Panc1 (cell line): Measurements from ENCODE around the gene PLA1A. TPM values are rescaled to one million over a fixed set of nuclear protein-coding genes. Genes with fewer than 3 reads are reported as not detected.

Experiments
- ATAC-seq: fragments of 200-7000 bp; cut with Tn5 transposase; 2 replicates; pipeline ENCODE4 v1.9.1; 2020; ENCODE audit warnings: mild to moderate bottlenecking, moderate library complexity
- BruUV-seq: library from RNA; stranded (reverse); fragments of 400-500 nt; replicated peaks from 2 replicates; lab custom pipeline; 2021; lab: Mats Ljungman, UMichigan
- CTCF ChIA-PET: fragments of 300-600 bp; sonication (Branson Sonifier 250); formaldehyde crosslinking; loops from one replicate; lab custom pipeline; 2022; ENCODE audit warnings: antibody characterized with exemption; lab: Charles Lee
- POLR2A ChIA-PET: fragments of 300-600 bp; sonication (Branson Sonifier 250); formaldehyde crosslinking; loops from one replicate; lab custom pipeline; 2022; ENCODE audit warnings: antibody characterized with exemption; lab: Charles Lee
- DNase-seq: peaks from one replicate; pipeline ENCODE4 v3.0.0-alpha.2; 2010; ENCODE audit warnings: low read depth, low spot score
- H3K27ac ChIP-seq: 2 replicates; pipeline ENCODE4 v1.5.1; 2011; ENCODE audit warnings: mild to moderate bottlenecking, low read length, inconsistent platforms
- H3K27me3 ChIP-seq: fragments of 200-500 bp; sonication (Bioruptor generic); 2 replicates; pipeline ENCODE4 v1.6.0; 2014; ENCODE audit warnings: low read length, inconsistent platforms; ENCODE audit not compliant: control insufficient read depth, insufficient read depth
- H3K36me3 ChIP-seq: fragments of 200-500 bp; sonication (Bioruptor generic); 2 replicates; pipeline ENCODE4 v1.5.1; 2014; ENCODE audit warnings: inconsistent platforms, mild to moderate bottlenecking, low read length, moderate library complexity; ENCODE audit not compliant: control insufficient read depth, insufficient read depth
- H3K4me1 ChIP-seq: 2 replicates; pipeline ENCODE4 v1.5.1; 2011; ENCODE audit warnings: inconsistent platforms, mild to moderate bottlenecking, low read length, moderate library complexity; ENCODE audit not compliant: control insufficient read depth, insufficient read depth
- H3K4me3 ChIP-seq, 2 experiments: 2 replicates each; pipeline ENCODE4 v1.5.1; 2011 to 2012; ENCODE audit warnings: low read depth in 2 of 2, low read length in 2 of 2, mild to moderate bottlenecking in 2 of 2, inconsistent platforms in 1 of 2, moderate library complexity in 1 of 2
- H3K9me3 ChIP-seq: fragments of 200-500 bp; sonication (Bioruptor generic); 2 replicates; pipeline ENCODE4 v1.5.1; 2014; ENCODE audit warnings: low read depth, mild to moderate bottlenecking, inconsistent platforms, low read length, moderate library complexity; ENCODE audit not compliant: control insufficient read depth, insufficient read depth
- POLR2AphosphoS5 ChIP-seq: IDR thresholded peaks from 2 replicates; pipeline ENCODE4 v1.6.1; 2012; ENCODE audit warnings: mild to moderate bottlenecking, low read depth, low read length, moderate library complexity
- SIN3A ChIP-seq: IDR thresholded peaks from 2 replicates; pipeline ENCODE4 v1.6.1; 2012; ENCODE audit warnings: low read depth, mild to moderate bottlenecking, low read length, moderate library complexity, borderline replicate concordance; ENCODE audit not compliant: insufficient read depth
- TCF7L2 ChIP-seq: IDR thresholded peaks from 2 replicates; pipeline ENCODE4 v1.6.1; 2011; ENCODE audit warnings: mild to moderate bottlenecking, low read depth, low read length, inconsistent platforms
- in situ Hi-C: cut with HindIII; loops from 2 replicates; pipeline ENCODE4 v1.10.0; 2016; ENCODE audit warnings: low sequenced_read_pairs, low pct_unique_long_range_greater_than_20kb
- intact Hi-C: fragments of 100-400 bp; cut with micrococcal nuclease; formaldehyde crosslinking; loops from one replicate; pipeline ENCODE4 v1.10.0; 2022; ENCODE audit not compliant: unreplicated experiment
- total RNA-seq: library from RNA; stranded (reverse); gene quantifications from one replicate; pipeline ENCODE4 v1.2.1, GENCODE V29; 2021; ENCODE audit not compliant: unreplicated experiment
- TF ChIP-seq, protein P1 (sequence below): fragments of 450-650 bp; IDR thresholded peaks from 2 replicates; pipeline ENCODE4 v1.5.1; 2017; ENCODE audit warnings: mild to moderate bottlenecking
- TF ChIP-seq, protein P2 (sequence below), 2 experiments: IDR thresholded peaks; 2 replicates each; pipeline ENCODE4 v1.6.1; 2011 to 2012; ENCODE audit warnings: low read depth in 2 of 2, control low read depth in 1 of 2, low read length in 1 of 2, mild to moderate bottlenecking in 1 of 2, moderate library complexity in 1 of 2; ENCODE audit not compliant: insufficient read depth in 1 of 2

The PLA1A gene
- total RNA-seq, 1 experiment from 2014 or later = not detected

DNA sequence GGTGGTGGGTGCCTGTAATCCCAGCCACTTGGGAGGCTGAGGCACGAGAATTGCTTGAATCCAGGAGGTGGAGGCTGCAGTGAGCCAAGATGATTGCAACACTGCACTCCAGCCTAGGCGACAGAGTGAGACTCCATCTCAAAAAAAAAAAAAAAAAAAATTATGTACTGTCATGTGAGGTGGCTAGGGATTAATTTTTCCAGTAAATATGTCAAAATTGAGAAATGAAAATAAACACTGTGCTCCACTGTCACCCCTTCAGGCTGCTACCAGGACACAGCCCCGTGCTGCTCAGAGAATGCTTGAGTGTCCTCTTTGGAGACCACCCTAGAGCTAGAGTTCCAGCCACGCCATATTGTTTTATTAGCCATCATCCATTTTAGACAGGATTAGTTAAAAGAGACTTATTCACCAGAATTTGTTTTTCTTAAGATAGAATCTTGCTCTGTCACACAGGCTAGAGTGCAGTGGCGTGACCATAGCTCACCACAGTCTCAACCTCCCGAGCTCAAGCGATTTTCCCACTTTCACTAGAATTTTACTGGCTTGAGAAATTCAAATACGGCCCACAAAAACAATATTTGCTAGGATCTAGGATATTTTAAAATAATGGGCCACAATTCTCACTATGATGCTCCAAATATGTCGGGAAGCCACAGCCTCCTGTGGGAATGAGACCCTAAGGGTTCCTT, 38.9 kb upstream of the PLA1A start:
- no peaks in the 10 kb centered on the region for H3K9me3 ChIP-seq
- H3K27ac ChIP-seq = no peak overlapping the region
- no peaks in the 10 kb centered on the region; the same call in 1 of the 2 replicates for H3K27me3 ChIP-seq
- ChIA-PET POLR2A (no interaction called here), CTCF (no interaction called here)
- no peaks in the 10 kb centered on the region for H3K36me3 ChIP-seq
- in situ Hi-C loops = no loop called here
- no peak overlapping the region for H3K4me3 ChIP-seq
- ATAC-seq (no peak), DNase-seq (no peak)
- TF ChIP-seq, protein P1, sequence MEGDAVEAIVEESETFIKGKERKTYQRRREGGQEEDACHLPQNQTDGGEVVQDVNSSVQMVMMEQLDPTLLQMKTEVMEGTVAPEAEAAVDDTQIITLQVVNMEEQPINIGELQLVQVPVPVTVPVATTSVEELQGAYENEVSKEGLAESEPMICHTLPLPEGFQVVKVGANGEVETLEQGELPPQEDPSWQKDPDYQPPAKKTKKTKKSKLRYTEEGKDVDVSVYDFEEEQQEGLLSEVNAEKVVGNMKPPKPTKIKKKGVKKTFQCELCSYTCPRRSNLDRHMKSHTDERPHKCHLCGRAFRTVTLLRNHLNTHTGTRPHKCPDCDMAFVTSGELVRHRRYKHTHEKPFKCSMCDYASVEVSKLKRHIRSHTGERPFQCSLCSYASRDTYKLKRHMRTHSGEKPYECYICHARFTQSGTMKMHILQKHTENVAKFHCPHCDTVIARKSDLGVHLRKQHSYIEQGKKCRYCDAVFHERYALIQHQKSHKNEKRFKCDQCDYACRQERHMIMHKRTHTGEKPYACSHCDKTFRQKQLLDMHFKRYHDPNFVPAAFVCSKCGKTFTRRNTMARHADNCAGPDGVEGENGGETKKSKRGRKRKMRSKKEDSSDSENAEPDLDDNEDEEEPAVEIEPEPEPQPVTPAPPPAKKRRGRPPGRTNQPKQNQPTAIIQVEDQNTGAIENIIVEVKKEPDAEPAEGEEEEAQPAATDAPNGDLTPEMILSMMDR = no peak
- no peak for TF ChIP-seq POLR2AphosphoS5
- TF ChIP-seq SIN3A = no peak
- TF ChIP-seq, protein P2, sequence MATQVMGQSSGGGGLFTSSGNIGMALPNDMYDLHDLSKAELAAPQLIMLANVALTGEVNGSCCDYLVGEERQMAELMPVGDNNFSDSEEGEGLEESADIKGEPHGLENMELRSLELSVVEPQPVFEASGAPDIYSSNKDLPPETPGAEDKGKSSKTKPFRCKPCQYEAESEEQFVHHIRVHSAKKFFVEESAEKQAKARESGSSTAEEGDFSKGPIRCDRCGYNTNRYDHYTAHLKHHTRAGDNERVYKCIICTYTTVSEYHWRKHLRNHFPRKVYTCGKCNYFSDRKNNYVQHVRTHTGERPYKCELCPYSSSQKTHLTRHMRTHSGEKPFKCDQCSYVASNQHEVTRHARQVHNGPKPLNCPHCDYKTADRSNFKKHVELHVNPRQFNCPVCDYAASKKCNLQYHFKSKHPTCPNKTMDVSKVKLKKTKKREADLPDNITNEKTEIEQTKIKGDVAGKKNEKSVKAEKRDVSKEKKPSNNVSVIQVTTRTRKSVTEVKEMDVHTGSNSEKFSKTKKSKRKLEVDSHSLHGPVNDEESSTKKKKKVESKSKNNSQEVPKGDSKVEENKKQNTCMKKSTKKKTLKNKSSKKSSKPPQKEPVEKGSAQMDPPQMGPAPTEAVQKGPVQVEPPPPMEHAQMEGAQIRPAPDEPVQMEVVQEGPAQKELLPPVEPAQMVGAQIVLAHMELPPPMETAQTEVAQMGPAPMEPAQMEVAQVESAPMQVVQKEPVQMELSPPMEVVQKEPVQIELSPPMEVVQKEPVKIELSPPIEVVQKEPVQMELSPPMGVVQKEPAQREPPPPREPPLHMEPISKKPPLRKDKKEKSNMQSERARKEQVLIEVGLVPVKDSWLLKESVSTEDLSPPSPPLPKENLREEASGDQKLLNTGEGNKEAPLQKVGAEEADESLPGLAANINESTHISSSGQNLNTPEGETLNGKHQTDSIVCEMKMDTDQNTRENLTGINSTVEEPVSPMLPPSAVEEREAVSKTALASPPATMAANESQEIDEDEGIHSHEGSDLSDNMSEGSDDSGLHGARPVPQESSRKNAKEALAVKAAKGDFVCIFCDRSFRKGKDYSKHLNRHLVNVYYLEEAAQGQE (IDR thresholded peaks at IDR 0.05; ENCODE audit: insufficient read depth in 1 of 2, low read depth in 2 of 2, low read length in 1 of 2) = no peak
- no peak for TF ChIP-seq TCF7L2
- no peaks in the 10 kb centered on the region for H3K4me1 ChIP-seq
- intact Hi-C loops = no loop called here
- no TSS peak for BruUV-seq

DNA sequence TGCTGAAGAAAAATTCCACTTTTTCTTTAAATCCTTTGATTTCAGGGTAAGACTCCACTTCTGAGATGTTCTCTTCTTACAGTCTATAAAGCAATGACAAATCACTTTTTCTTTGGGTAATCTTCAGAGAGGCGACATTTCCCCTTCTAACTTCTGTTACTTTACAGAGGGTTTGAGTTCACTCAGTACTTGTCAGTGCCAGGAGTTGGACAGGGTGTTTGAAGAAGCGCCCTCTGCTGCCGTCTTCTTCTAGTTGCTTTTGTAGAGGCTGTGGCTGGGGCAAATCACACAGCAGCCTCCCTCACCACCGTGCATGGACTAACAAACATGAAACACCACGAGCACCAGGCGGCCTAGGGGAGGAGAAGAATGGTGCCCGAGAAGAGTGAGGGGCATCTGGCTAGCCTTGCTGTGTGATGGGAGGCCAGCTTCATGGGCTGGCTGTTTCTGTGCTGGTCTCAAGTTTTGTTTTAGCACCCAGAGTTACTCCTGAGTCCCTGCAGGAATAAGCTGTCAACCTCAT, 38.2 kb upstream of the PLA1A start, which contains the start of gene CD80:
TSS of gene CD80 (minus strand) at position 174 of the 523 bp plus-strand sequence. CDS start 1,886 bp downstream, outside the sequence.
- ATAC-seq (peak; percentile 95), DNase-seq (peak; percentile 18)
- BruUV-seq = no TSS peak
- in situ Hi-C loops (no loop called here), intact Hi-C loops (no loop called here)
- TF ChIP-seq, protein P1 = peak; percentile 80
- TF ChIP-seq SIN3A = no peak
- POLR2A ChIA-PET = no interaction called here
- CTCF ChIA-PET = no interaction called here
- no peaks in the 10 kb centered on the region; the same call in 1 of the 2 replicates for H3K27me3 ChIP-seq
- H3K36me3 ChIP-seq = no peaks in the 10 kb centered on the region
- no peaks in the 10 kb centered on the region for H3K4me1 ChIP-seq
- no peak within 1 kb of the TSS for H3K27ac ChIP-seq
- no peak within 1 kb of the TSS for H3K4me3 ChIP-seq
- no peaks in the 10 kb centered on the region for H3K9me3 ChIP-seq
